OCI-LY7 (cell line): Measurements from ENCODE around the gene KIRREL1. TPM values are rescaled to one million over a fixed set of nuclear protein-coding genes. Genes with fewer than 3 reads are reported as not detected.
A peak's percentile ranks its signal among the peaks of the same experiment; 100 is the strongest.

Source experiments
- BruUV-seq: library from RNA; stranded (reverse); fragments of 400-500 nt; replicated peaks from 2 replicates; lab custom pipeline; 2021; lab: Mats Ljungman, UMichigan
- CTCF ChIA-PET: fragments of 300-600 bp; sonication (Branson Sonifier 250); formaldehyde crosslinking; loops from one replicate; lab custom pipeline; 2022; ENCODE audit warnings: antibody characterized with exemption; ENCODE audit not compliant: unreplicated experiment; lab: Charles Lee
- POLR2A ChIA-PET: fragments of 300-600 bp; sonication (Branson Sonifier 250); formaldehyde crosslinking; loops from one replicate; lab custom pipeline; 2022; ENCODE audit warnings: antibody characterized with exemption; lab: Charles Lee
- DNase-seq: peaks from one replicate; pipeline ENCODE4 v3.0.0-alpha.2; 2015; ENCODE audit warnings: low spot score
- H2AFZ ChIP-seq: fragments of 200-600 bp; sonication (generic), shearing (Covaris generic); 2 replicates; pipeline ENCODE4 v1.6.1; 2014; ENCODE audit warnings: mild to moderate bottlenecking, antibody characterized with exemption, low read length, moderate library complexity
- H3K27ac ChIP-seq: fragments of 200-600 bp; sonication (generic); 2 replicates; pipeline ENCODE4 v1.5.1; 2014; ENCODE audit warnings: mixed run types, low read depth, mild to moderate bottlenecking, moderate library complexity, low read length, inconsistent platforms; ENCODE audit not compliant: poor library complexity, severe bottlenecking
- H3K36me3 ChIP-seq: fragments of 200-600 bp; sonication (generic); 2 replicates; pipeline ENCODE4 v1.6.1; 2014; ENCODE audit warnings: mild to moderate bottlenecking, antibody characterized with exemption, low read length, moderate library complexity, mixed read lengths; ENCODE audit not compliant: insufficient read depth
- H3K4me1 ChIP-seq: fragments of 200-600 bp; sonication (generic); 2 replicates; pipeline ENCODE4 v1.5.1; 2014; ENCODE audit warnings: mild to moderate bottlenecking, low read length; ENCODE audit not compliant: insufficient read depth, poor library complexity, severe bottlenecking
- H3K4me2 ChIP-seq: fragments of 200-600 bp; sonication (generic); 2 replicates; pipeline ENCODE4 v1.6.1; 2014; ENCODE audit warnings: mild to moderate bottlenecking, low read length
- H3K4me3 ChIP-seq: fragments of 200-600 bp; sonication (generic); 2 replicates; pipeline ENCODE4 v1.5.1; 2014; ENCODE audit warnings: mild to moderate bottlenecking, low read depth, low read length; ENCODE audit not compliant: poor library complexity, severe bottlenecking
- H3K79me2 ChIP-seq: fragments of 200-600 bp; sonication (generic); 2 replicates; pipeline ENCODE4 v1.6.1; 2016; ENCODE audit warnings: low read depth, mild to moderate bottlenecking, low read length, moderate library complexity, mixed read lengths; ENCODE audit not compliant: insufficient read depth
- H3K9me2 ChIP-seq: fragments of 200-600 bp; sonication (generic); 2 replicates; pipeline ENCODE4 v1.6.1; 2016; ENCODE audit warnings: mild to moderate bottlenecking, low read length, mixed read lengths; ENCODE audit not compliant: insufficient read depth
- H3K9me3 ChIP-seq: fragments of 200-600 bp; sonication (generic); 2 replicates; pipeline ENCODE4 v1.6.1; 2014; ENCODE audit warnings: mild to moderate bottlenecking, mixed run types, low read length, mixed read lengths
- H4K20me1 ChIP-seq: fragments of 200-600 bp; sonication (generic); 2 replicates; pipeline ENCODE4 v1.6.1; 2014; ENCODE audit warnings: mild to moderate bottlenecking, antibody characterized with exemption, low read length, moderate library complexity, mixed read lengths; ENCODE audit not compliant: insufficient read depth
- EZH2phosphoT487 ChIP-seq: fragments of 200-600 bp; sonication (generic); IDR thresholded peaks from 2 replicates; pipeline ENCODE4 v1.6.1; 2018; ENCODE audit warnings: low read depth, borderline replicate concordance, mild to moderate bottlenecking, mixed run types, antibody characterized with exemption, low read length, moderate library complexity, mixed read lengths
- intact Hi-C: fragments of 100-400 bp; cut with micrococcal nuclease; formaldehyde crosslinking; loops from one replicate; pipeline ENCODE4 v1.10.0; 2022; ENCODE audit not compliant: unreplicated experiment
- total RNA-seq, 2 experiments: library from RNA; depleted of rRNA in 1 of 2; stranded (reverse); fragments of >200 nt in 1 of 2; shearing (Covaris generic) in 1 of 2; gene quantifications; 2 replicates each; pipeline ENCODE4 v1.2.3, GENCODE V29; 2014 to 2022
- TF ChIP-seq, protein P1 (sequence below): fragments of 200-600 bp; sonication (generic); conservative IDR thresholded peaks from 2 replicates; pipeline ENCODE4 v1.5.1; 2014; ENCODE audit warnings: mild to moderate bottlenecking, antibody characterized with exemption, low read length, moderate library complexity, mixed read lengths

KIRREL1 gene
- total RNA-seq, 2 experiments from 2014 or later = not detected

DNA sequence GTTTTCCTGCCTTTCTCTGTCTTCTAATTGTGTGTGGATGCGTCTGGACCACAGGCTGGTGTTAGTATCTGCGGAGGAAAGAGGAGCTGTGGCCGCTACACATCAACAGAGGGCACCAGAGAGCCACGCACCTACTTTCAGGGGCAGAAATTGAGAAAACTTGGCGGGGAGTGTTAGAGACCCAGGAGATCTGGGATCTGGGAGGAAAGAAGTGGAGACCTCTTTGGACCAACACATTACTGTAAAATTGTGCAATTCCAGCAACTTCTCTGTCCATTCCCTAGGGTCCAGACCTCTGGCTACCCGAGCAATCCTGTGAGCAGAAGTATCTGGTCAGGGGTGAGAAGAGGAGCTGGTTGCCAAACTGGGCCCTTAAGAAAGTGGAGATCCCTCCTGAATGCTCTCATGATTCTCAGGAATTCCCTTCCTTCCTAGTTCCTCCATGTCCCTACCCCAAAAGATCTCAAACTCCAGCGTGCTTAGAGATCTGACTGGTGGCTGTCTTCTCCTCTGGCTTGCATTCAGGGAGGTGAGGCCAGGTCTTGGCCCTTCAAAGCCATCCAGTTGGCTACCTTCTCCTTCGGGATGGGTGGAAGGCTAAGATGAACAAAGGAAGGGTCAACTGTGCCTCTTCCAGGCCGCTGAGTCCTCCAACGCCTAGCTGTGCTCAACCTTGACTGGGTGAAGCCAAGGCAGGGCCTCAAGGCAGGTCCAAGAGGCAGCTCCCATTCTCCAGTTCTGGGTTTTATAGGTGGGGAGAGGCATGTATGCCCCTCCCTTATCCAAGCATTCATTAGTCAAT is 1.2 kb upstream of the KIRREL1 start:
- no peak overlapping the region for H3K27ac ChIP-seq
- H3K9me3 ChIP-seq = no peaks in the 10 kb centered on the region
- H3K4me2 ChIP-seq = no peak overlapping the region
- DNase-seq = peak; percentile 53
- intact Hi-C loops = loop anchor here (1.0 to 5.0 kb wide), 3 partner anchors 45 to 133 kb away; no protein-coding TSS in a partner anchor
- no peak for TF ChIP-seq EZH2phosphoT487
- TF ChIP-seq, protein P1, sequence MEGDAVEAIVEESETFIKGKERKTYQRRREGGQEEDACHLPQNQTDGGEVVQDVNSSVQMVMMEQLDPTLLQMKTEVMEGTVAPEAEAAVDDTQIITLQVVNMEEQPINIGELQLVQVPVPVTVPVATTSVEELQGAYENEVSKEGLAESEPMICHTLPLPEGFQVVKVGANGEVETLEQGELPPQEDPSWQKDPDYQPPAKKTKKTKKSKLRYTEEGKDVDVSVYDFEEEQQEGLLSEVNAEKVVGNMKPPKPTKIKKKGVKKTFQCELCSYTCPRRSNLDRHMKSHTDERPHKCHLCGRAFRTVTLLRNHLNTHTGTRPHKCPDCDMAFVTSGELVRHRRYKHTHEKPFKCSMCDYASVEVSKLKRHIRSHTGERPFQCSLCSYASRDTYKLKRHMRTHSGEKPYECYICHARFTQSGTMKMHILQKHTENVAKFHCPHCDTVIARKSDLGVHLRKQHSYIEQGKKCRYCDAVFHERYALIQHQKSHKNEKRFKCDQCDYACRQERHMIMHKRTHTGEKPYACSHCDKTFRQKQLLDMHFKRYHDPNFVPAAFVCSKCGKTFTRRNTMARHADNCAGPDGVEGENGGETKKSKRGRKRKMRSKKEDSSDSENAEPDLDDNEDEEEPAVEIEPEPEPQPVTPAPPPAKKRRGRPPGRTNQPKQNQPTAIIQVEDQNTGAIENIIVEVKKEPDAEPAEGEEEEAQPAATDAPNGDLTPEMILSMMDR = peak; percentile 95
- H3K79me2 ChIP-seq = no peaks in the 10 kb centered on the region
- H3K4me3 ChIP-seq = no peak overlapping the region
- no peak overlapping the region for H2AFZ ChIP-seq
- no peaks in the 10 kb centered on the region; the same call in 1 of the 2 replicates for H4K20me1 ChIP-seq
- BruUV-seq = no TSS peak
- POLR2A ChIA-PET = no interaction called here
- no peaks in the 10 kb centered on the region for H3K36me3 ChIP-seq
- H3K9me2 ChIP-seq = no peaks in the 10 kb centered on the region
- CTCF ChIA-PET = interaction anchor here (0.6 to 1.9 kb wide), 4 partner anchors 120 to 133 kb away, joined by 3 to 12 read pairs (median 6); no protein-coding TSS in a partner anchor
- no peaks in the 10 kb centered on the region for H3K4me1 ChIP-seq

DNA sequence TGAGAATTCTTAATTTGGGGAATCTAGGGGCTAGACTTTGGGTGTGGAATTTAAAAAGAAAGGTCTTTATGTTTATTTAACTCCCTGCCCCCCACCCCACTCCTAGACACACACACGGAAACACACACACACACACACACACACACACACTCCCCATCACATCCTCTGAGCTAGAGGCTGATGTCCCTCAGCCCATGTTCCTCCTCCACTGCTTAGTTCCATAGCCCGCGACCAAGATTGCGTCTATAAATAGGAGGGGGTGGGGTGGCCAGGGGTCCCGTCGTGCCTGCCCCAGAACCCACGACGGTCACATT is 655 bp upstream of the KIRREL1 start:
- ChIA-PET CTCF (interaction anchor here (1.0 to 1.9 kb wide), 2 partner anchors 128 to 132 kb away, joined by 8 to 12 read pairs; no protein-coding TSS in a partner anchor), POLR2A (no interaction called here)
- H3K4me1 ChIP-seq = no peaks in the 10 kb centered on the region
- DNase-seq = no peak
- H4K20me1 ChIP-seq = no peaks in the 10 kb centered on the region; the same call in 1 of the 2 replicates
- H2AFZ ChIP-seq = no peak overlapping the region
- no peak overlapping the region for H3K27ac ChIP-seq
- no peaks in the 10 kb centered on the region for H3K9me2 ChIP-seq
- H3K79me2 ChIP-seq = no peaks in the 10 kb centered on the region
- TF ChIP-seq, protein P1 = no peak
- H3K4me3 ChIP-seq = no peak overlapping the region
- H3K4me2 ChIP-seq = no peak overlapping the region; the same call in 1 of the 2 replicates
- BruUV-seq = no TSS peak
- H3K36me3 ChIP-seq = no peaks in the 10 kb centered on the region
- intact Hi-C loops = loop anchor here (1.0 to 5.0 kb wide), 3 partner anchors 45 to 133 kb away; no protein-coding TSS in a partner anchor
- H3K9me3 ChIP-seq = no peaks in the 10 kb centered on the region
